Measurements from ENCODE around the gene MYL12A. TPM values are rescaled to one million over a fixed set of nuclear protein-coding genes. Genes with fewer than 3 reads are reported as not detected.

Gene MYL12A
- total and polyA plus RNA-seq, 12 donors, result 708 to 8,349 (median 3,626) TPM

- DNase-seq (peak in 1 of 2 donors; percentile 37), ATAC-seq (no peak)
- Histone ChIP-seq H3K9me3 (no peaks in the 10 kb centered on the region), H3K4me3 (peak overlapping the region; percentile 80 to 95 (median 90)), H3K27ac (peak overlapping the region; percentile 98 to 100 (median 99)), H3K36me3 (peaks cover 0 to 32% (median 7%) of the 10 kb centered on the region in 9 donors), H3K27me3 (no peaks in the 10 kb centered on the region), H3K4me1 (peaks cover 0 to 74% (median 55%) of the 10 kb centered on the region in 9 donors)
- intact Hi-C loops (cut with DNase I), result loop anchor here (5.0 to 10.0 kb wide), 11 partner anchors 52 to 317 kb away; partner anchors contain the start of gene LPIN2 (in 1 of the 10)
- 5 to 6% methylated on average over 9 of the region's 9 CpGs for WGBS, 2 donors
- TF ChIP-seq, protein P1, sequence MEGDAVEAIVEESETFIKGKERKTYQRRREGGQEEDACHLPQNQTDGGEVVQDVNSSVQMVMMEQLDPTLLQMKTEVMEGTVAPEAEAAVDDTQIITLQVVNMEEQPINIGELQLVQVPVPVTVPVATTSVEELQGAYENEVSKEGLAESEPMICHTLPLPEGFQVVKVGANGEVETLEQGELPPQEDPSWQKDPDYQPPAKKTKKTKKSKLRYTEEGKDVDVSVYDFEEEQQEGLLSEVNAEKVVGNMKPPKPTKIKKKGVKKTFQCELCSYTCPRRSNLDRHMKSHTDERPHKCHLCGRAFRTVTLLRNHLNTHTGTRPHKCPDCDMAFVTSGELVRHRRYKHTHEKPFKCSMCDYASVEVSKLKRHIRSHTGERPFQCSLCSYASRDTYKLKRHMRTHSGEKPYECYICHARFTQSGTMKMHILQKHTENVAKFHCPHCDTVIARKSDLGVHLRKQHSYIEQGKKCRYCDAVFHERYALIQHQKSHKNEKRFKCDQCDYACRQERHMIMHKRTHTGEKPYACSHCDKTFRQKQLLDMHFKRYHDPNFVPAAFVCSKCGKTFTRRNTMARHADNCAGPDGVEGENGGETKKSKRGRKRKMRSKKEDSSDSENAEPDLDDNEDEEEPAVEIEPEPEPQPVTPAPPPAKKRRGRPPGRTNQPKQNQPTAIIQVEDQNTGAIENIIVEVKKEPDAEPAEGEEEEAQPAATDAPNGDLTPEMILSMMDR (IDR thresholded peaks at IDR 0.05), result no peak
Observed at GRCh38 chr18:3248658-3249359, 1.2 kb downstream of the MYL12A start.

- peak in 1 of 8 donors; percentile 4 for ATAC-seq
- Histone ChIP-seq H3K36me3 (peaks cover 0 to 49% (median 23%) of the 10 kb centered on the region in 9 donors), H3K9me3 (no peaks in the 10 kb centered on the region), H3K27me3 (no peaks in the 10 kb centered on the region), H3K4me1 (peaks cover 0 to 79% (median 48%) of the 10 kb centered on the region in 9 donors), H3K27ac (peak overlapping the region; percentile 98 to 100 (median 99)), H3K4me3 (peak overlapping the region in 8 of 10 donors; percentile 10 to 95 (median 90))
- WGBS, 2 donors, result 16 to 19% methylated on average over 6 of the region's 6 CpGs
- TF ChIP-seq, protein P1 (IDR thresholded peaks at IDR 0.05), result no peak
- intact Hi-C loops (cut with DNase I), result no loop called here
- DNase-seq, result no peak
Observed at GRCh38 chr18:3250237-3251107, 2.9 kb downstream of the MYL12A start.

GRCh38 chr18:3251249-3251962 lies 3.8 kb downstream of the MYL12A start:
- peak in 3 of 8 donors; percentile 9 to 25 (median 11) for ATAC-seq
- Histone ChIP-seq H3K4me3 (peak overlapping the region in 8 of 10 donors; percentile 1 to 95 (median 66)), H3K9me3 (no peaks in the 10 kb centered on the region), H3K4me1 (peaks cover 0 to 80% (median 51%) of the 10 kb centered on the region in 9 donors), H3K27ac (peak overlapping the region; percentile 98 to 100 (median 99)), H3K36me3 (peaks cover 0 to 58% (median 32%) of the 10 kb centered on the region in 9 donors), H3K27me3 (no peaks in the 10 kb centered on the region)
- intact Hi-C loops (cut with DNase I), result no loop called here
- TF ChIP-seq, protein P1 (IDR thresholded peaks at IDR 0.05), result no peak
- peak in 1 of 2 donors; percentile 30 for DNase-seq
- 19 to 23% methylated on average over 8 of the region's 8 CpGs for WGBS, 2 donors

DNA sequence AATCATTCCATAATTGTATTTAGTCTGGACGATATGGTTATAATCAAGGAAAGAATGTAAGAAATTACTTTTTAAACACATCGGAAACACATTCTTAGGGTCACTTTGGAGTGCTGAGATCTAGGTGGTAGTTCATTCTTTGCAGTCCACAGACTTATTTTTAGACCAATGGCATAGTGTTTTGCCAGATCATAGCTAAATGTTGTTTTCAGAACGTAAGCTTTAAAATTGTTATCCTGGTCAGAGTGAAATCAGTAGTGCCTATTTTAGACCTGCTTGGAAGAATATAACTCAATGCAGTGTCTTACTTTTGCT lies 4.3 kb downstream of the MYL12A start:
- Histone ChIP-seq H3K27ac (peak overlapping the region; percentile 40 to 100 (median 99)), H3K9me3 (no peaks in the 10 kb centered on the region), H3K4me1 (peaks cover 0 to 82% (median 54%) of the 10 kb centered on the region in 9 donors), H3K4me3 (peak overlapping the region in 9 of 10 donors; percentile 14 to 95 (median 52)), H3K36me3 (peaks cover 0 to 63% (median 35%) of the 10 kb centered on the region in 9 donors), H3K27me3 (no peaks in the 10 kb centered on the region)
- DNase-seq (no peak), ATAC-seq (peak in 5 of 8 donors; percentile 1 to 26 (median 10))
- WGBS, 2 donors, result 21 to 29% methylated on average over 3 of the region's 3 CpGs
- intact Hi-C loops (cut with DNase I), result no loop called here
- TF ChIP-seq, protein P1 (IDR thresholded peaks at IDR 0.05), result no peak

Measured in heart right ventricle (tissue), 16 donors.